Measurements from ENCODE around the gene RABGEF1. TPM values are rescaled to one million over a fixed set of nuclear protein-coding genes. Genes with fewer than 3 reads are reported as not detected.
"Not testable (repeated sequence)": the region's sequence is repeated elsewhere in the genome, so short reads cannot be mapped to it uniquely, and the experiment has no call there.

RABGEF1 gene
- total and polyA plus RNA-seq, 2 experiments from 2014 or later = 14.7 to 17.5 TPM

DNA sequence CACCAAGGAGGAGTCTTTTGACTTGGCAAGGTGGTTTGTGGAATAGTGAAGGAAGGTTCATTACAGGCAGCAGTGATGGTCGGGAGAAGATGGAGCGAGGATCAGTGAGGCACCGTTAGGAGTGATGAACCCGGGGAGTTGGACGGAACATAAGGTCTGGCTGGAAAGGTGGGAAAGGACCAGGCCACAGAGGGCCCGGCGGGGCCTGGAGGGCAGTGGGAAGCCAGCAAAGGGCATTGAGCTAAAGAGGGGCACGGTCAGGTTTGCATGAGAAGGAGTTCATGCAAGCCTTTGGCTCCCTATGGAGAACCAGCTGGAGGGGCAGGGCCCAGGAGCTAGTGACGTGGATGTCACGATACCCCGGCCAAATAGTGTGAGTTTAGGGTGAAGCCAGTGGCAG, 46.2 kb upstream of the RABGEF1 start (continued):
- TF ChIP-seq, protein P1, sequence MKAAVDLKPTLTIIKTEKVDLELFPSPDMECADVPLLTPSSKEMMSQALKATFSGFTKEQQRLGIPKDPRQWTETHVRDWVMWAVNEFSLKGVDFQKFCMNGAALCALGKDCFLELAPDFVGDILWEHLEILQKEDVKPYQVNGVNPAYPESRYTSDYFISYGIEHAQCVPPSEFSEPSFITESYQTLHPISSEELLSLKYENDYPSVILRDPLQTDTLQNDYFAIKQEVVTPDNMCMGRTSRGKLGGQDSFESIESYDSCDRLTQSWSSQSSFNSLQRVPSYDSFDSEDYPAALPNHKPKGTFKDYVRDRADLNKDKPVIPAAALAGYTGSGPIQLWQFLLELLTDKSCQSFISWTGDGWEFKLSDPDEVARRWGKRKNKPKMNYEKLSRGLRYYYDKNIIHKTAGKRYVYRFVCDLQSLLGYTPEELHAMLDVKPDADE (IDR thresholded peaks at IDR 0.05) = no peak
- TF ChIP-seq, protein P2, sequence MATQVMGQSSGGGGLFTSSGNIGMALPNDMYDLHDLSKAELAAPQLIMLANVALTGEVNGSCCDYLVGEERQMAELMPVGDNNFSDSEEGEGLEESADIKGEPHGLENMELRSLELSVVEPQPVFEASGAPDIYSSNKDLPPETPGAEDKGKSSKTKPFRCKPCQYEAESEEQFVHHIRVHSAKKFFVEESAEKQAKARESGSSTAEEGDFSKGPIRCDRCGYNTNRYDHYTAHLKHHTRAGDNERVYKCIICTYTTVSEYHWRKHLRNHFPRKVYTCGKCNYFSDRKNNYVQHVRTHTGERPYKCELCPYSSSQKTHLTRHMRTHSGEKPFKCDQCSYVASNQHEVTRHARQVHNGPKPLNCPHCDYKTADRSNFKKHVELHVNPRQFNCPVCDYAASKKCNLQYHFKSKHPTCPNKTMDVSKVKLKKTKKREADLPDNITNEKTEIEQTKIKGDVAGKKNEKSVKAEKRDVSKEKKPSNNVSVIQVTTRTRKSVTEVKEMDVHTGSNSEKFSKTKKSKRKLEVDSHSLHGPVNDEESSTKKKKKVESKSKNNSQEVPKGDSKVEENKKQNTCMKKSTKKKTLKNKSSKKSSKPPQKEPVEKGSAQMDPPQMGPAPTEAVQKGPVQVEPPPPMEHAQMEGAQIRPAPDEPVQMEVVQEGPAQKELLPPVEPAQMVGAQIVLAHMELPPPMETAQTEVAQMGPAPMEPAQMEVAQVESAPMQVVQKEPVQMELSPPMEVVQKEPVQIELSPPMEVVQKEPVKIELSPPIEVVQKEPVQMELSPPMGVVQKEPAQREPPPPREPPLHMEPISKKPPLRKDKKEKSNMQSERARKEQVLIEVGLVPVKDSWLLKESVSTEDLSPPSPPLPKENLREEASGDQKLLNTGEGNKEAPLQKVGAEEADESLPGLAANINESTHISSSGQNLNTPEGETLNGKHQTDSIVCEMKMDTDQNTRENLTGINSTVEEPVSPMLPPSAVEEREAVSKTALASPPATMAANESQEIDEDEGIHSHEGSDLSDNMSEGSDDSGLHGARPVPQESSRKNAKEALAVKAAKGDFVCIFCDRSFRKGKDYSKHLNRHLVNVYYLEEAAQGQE (IDR thresholded peaks at IDR 0.05; ENCODE audit: unreplicated experiment) = no peak
- TF ChIP-seq EZH2phosphoT487 (IDR thresholded peaks at IDR 0.05; ENCODE audit: unreplicated experiment) = no peak
- no peak for TF ChIP-seq CREB1 (CRISPR knock-in tag; IDR thresholded peaks at IDR 0.05; ENCODE audit: low read depth)
- no peak for TF ChIP-seq NANOG (IDR thresholded peaks at IDR 0.05; ENCODE audit: borderline replicate concordance)
- no peak for TF ChIP-seq EZH2 (IDR thresholded peaks at IDR 0.05; ENCODE audit: low read depth, unreplicated experiment)

DNA sequence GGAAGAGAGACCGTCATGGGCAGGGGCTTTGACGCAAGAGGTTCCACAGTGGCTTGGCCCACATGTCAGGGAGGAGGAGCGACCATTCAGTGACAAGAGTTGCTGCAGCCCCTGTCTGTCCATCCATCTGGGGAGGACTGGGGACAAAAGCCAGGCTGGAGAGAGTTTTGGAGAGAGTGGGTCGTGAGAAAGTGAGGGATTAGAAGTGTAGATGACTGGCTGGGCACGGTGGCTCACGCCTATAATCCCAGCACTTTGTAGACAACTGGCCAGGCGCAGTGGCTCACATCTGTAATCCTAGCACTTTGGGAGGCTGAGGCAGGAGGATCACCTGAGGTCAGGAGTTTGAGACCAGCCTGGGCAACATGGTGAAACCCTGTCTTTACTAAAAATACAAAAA, 45.1 kb upstream of the RABGEF1 start:
- not testable (repeated sequence) for DNase-seq (ENCODE audit: low spot score); ATAC-seq; H3K4me1 ChIP-seq (ENCODE audit: insufficient read depth); H3K27me3 ChIP-seq (ENCODE audit: insufficient read depth); H3F3A ChIP-seq (replicated peaks; ENCODE audit: low read depth); H3K9me3 Mint-ChIP-seq; H3K4me2 ChIP-seq; H3K4me1 Mint-ChIP-seq; H4K20me1 ChIP-seq (replicated peaks; ENCODE audit: insufficient read depth); H3K36me3 Mint-ChIP-seq (ENCODE audit: low read depth); H3K27ac ChIP-seq (ENCODE audit: low read depth); H3K4me3 ChIP-seq; H3K9me2 ChIP-seq (ENCODE audit: insufficient read depth); H3K36me3 ChIP-seq (ENCODE audit: insufficient read depth); H3K27ac Mint-ChIP-seq; H2AFZ ChIP-seq; H3K79me2 ChIP-seq (replicated peaks; ENCODE audit: insufficient read depth); H3K4me3 Mint-ChIP-seq
- H3K27me3 Mint-ChIP-seq (ENCODE audit: insufficient read depth, low read depth, poor library complexity) = peaks cover 25% of the 10 kb centered on the region

DNA sequence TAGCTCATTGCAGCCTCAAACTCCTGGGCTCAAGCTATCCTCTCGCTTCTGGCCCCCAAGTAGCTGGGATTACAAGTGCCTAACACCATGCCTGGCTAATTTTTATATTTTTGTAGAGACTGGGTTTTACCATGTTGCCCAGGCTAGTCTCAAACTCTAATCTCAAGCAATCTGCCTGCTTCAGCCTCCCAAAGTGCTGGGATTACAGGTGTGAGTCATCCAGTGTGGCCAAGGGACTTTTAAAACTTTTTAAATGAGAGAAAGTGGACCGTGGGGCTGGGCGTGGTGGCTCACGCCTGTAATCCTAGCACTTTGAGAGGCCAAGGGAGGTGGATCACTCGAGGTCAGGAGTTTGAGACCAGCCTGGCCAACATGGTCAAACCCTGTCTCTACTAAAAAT, 44.4 kb upstream of the RABGEF1 start:
- not testable (repeated sequence) for H3K36me3 ChIP-seq (ENCODE audit: insufficient read depth); H3K36me3 Mint-ChIP-seq (ENCODE audit: low read depth); H3K4me1 Mint-ChIP-seq; H3K27me3 ChIP-seq (ENCODE audit: insufficient read depth); H3K9me3 Mint-ChIP-seq; H3K9me2 ChIP-seq (ENCODE audit: insufficient read depth); H3F3A ChIP-seq (replicated peaks; ENCODE audit: low read depth); H3K27ac Mint-ChIP-seq; DNase-seq (ENCODE audit: low spot score); H3K4me2 ChIP-seq; H3K4me3 ChIP-seq; H3K27ac ChIP-seq (ENCODE audit: low read depth); H2AFZ ChIP-seq; H3K4me3 Mint-ChIP-seq; H4K20me1 ChIP-seq (replicated peaks; ENCODE audit: insufficient read depth); H3K79me2 ChIP-seq (replicated peaks; ENCODE audit: insufficient read depth); H3K4me1 ChIP-seq (ENCODE audit: insufficient read depth); ATAC-seq
- H3K27me3 Mint-ChIP-seq (ENCODE audit: insufficient read depth, low read depth, poor library complexity) = peaks cover 27% of the 10 kb centered on the region
